D721Med (cell line): Measurements from ENCODE around the gene FGF14.

Experiments
- DNase-seq: peaks from one replicate; pipeline ENCODE4 v3.0.0; 2011; ENCODE audit warnings: low spot score; ENCODE audit not compliant: insufficient read length
- FAIRE-seq: peaks from 2 replicates; lab custom pipeline; 2011; peaks lifted over from hg19 to GRCh38; lab: Jason Lieb, UNC
- TF ChIP-seq, protein P1 (sequence below): IDR thresholded peaks from 2 replicates; pipeline ENCODE4 v1.5.1; 2012; ENCODE audit warnings: mild to moderate bottlenecking, control low read depth; ENCODE audit not compliant: insufficient read depth; ENCODE audit errors: missing control alignments

Gene FGF14

DNA sequence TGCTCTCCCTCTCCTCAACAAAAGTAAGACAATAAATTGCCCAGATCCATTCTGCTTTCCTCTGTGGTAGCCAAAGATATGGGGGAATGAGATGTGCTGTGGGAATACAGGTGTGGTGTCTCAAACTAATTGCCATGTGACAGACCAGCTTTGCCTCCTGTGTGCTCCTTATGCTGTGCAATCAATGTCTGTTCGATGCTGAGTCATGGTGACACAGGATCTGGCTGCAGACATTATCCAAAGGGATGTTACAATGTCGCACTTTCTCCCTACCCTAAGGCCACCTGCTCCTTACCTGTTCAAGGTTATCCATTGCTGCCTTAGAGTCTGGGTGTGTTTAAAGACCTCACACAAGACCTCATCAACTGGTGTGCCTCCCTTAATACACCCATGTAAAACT lies 32.5 kb downstream of the FGF14 start:
- TF ChIP-seq, protein P1, sequence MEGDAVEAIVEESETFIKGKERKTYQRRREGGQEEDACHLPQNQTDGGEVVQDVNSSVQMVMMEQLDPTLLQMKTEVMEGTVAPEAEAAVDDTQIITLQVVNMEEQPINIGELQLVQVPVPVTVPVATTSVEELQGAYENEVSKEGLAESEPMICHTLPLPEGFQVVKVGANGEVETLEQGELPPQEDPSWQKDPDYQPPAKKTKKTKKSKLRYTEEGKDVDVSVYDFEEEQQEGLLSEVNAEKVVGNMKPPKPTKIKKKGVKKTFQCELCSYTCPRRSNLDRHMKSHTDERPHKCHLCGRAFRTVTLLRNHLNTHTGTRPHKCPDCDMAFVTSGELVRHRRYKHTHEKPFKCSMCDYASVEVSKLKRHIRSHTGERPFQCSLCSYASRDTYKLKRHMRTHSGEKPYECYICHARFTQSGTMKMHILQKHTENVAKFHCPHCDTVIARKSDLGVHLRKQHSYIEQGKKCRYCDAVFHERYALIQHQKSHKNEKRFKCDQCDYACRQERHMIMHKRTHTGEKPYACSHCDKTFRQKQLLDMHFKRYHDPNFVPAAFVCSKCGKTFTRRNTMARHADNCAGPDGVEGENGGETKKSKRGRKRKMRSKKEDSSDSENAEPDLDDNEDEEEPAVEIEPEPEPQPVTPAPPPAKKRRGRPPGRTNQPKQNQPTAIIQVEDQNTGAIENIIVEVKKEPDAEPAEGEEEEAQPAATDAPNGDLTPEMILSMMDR: no peak
- no peak for DNase-seq
- FAIRE-seq: no peak

DNA sequence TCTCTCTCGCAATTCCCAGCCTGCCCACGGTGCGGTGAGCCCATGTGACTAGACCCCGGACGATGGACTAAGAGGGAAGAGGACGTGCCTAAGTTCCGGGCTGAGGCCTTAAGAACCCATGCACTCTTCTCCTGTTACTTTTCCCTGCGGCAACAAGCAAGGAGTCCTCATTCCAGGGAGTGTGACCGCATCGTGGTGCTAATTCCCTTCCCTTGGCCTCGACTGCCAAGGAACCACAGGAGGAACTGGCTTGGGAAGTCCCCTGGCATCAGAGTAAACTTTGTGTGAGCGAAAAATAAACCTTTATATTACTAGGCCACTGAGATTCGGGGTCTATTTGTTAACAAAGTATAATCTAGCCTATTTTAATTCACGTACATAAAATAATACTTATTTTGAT lies 34.0 kb downstream of the FGF14 start:
- DNase-seq (no peak), FAIRE-seq (no peak)
- TF ChIP-seq, protein P1: no peak

DNA sequence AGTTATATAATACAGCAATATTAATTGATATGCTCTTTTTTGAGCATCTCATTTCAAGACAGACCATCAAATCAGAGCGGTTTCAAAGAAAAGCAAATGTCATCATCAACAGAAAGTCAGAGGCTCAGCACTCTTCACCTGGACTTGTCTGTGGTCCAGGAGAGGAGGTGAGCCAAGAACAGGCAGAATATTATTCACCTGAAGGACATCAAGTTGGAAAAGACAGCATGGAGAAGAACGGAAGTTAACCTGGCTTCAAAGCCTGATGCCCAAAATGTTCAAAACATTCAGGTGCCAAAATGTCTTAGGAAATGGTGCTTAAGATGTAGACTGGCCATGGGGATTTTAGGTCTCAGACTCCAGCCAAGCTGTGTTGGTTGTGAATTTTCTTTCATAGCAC lies 40.7 kb downstream of the FGF14 start:
- DNase-seq (no peak), FAIRE-seq (no peak)
- TF ChIP-seq, protein P1: no peak

DNA sequence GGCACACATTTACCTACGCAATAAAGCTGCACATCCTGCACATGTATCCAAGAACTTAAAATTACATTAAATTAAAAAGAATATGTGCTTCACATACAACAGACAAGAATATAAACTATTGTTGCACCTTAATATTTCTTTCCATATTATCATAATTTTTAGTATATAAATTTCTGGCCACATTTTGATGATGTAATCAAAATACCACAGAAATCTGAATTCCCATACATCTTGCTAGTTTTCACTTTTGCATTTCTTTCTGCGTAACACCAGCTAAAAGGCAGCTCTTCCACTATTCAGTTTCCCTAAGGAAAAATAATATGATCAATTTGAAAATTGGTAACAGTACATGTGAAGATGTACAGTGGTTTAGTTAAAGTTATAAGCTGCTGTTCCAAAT lies 42.6 kb downstream of the FGF14 start:
- DNase-seq (no peak), FAIRE-seq (no peak)
- TF ChIP-seq, protein P1: no peak

DNA sequence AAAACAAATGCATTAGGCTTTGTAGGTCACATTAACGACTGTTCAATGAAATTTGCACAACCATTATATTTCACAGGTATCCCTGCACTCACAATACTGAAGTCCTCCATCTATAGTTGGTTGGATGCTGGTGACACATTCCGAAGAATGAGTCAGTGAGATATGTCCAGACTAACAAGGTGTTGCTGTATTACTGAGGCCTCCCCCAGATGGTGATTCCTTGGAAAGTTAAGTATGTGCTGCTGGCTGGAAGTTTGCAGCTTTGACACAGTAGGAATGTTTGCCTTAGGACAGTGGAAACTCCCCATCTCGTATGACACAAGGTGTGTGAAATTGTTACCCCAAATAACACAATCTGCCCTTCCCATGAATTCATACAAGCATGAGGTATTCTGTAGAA lies 46.6 kb downstream of the FGF14 start:
- no peak for FAIRE-seq
- DNase-seq: no peak
- TF ChIP-seq, protein P1: no peak

DNA sequence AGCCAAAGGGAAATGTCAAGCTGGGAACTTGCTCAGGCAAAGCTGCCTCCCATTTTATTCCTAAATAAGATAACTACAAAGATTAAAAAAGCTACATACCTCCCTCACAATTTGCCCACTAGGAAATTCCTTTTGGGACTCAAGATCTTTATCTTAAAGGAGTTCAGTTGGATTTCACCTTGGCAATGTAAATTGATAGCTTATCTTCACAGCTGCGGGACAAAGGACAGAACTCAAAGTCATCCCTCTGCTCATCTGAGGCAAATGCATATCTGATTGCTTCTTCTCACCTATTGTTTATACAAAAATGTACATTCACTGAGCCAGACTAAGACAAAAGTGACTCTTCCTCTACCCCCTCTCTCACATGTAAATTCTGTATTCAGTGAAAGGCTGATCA lies 47.8 kb downstream of the FGF14 start:
- TF ChIP-seq, protein P1: no peak
- FAIRE-seq (no peak), DNase-seq (no peak)

DNA sequence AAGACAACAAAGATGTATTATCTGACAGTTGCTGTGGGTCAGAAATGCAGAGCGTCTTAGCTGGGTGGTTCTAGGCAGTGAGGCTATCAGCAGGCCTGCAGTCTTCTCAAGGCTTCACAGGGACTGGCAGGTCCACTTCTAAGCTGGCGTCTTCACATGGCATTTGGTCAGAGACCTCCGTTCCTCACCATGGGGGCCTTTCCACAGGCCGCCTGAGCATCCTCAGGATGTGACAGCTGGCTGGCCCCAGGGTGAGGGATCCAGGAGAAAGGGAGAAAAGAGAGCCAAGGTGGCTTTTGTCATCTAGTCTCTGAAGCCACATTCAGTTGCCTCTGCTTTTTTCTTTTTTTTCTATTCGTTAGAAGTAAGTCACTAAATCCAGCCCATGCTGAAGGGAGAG lies 50.3 kb downstream of the FGF14 start:
- DNase-seq (no peak), FAIRE-seq (no peak)
- TF ChIP-seq, protein P1: no peak
